Esophagus mucosa (tissue), 1 donor: ENCODE data around the gene ATP8B2. TPM values are rescaled to one million over a fixed set of nuclear protein-coding genes. Genes with fewer than 3 reads are reported as not detected.
"Not testable (repeated sequence)": the region's sequence is repeated elsewhere in the genome, so short reads cannot be mapped to it uniquely, and the experiment has no call there.

Source experiments
- ATAC-seq: fragments of 200-7000 bp; cut with Tn5 transposase; one replicate; pipeline ENCODE4 v1.9.1; 2020
- total RNA-seq: library from RNA; stranded (reverse); gene quantifications from one replicate; pipeline ENCODE4 v1.2.4, GENCODE V29; 2023
- donor health status: DM: yes; HTN: yes; CAD: no.

The ATP8B2 gene, protein sequence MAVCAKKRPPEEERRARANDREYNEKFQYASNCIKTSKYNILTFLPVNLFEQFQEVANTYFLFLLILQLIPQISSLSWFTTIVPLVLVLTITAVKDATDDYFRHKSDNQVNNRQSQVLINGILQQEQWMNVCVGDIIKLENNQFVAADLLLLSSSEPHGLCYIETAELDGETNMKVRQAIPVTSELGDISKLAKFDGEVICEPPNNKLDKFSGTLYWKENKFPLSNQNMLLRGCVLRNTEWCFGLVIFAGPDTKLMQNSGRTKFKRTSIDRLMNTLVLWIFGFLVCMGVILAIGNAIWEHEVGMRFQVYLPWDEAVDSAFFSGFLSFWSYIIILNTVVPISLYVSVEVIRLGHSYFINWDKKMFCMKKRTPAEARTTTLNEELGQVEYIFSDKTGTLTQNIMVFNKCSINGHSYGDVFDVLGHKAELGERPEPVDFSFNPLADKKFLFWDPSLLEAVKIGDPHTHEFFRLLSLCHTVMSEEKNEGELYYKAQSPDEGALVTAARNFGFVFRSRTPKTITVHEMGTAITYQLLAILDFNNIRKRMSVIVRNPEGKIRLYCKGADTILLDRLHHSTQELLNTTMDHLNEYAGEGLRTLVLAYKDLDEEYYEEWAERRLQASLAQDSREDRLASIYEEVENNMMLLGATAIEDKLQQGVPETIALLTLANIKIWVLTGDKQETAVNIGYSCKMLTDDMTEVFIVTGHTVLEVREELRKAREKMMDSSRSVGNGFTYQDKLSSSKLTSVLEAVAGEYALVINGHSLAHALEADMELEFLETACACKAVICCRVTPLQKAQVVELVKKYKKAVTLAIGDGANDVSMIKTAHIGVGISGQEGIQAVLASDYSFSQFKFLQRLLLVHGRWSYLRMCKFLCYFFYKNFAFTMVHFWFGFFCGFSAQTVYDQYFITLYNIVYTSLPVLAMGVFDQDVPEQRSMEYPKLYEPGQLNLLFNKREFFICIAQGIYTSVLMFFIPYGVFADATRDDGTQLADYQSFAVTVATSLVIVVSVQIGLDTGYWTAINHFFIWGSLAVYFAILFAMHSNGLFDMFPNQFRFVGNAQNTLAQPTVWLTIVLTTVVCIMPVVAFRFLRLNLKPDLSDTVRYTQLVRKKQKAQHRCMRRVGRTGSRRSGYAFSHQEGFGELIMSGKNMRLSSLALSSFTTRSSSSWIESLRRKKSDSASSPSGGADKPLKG
- total RNA-seq: 3.7 TPM

DNA sequence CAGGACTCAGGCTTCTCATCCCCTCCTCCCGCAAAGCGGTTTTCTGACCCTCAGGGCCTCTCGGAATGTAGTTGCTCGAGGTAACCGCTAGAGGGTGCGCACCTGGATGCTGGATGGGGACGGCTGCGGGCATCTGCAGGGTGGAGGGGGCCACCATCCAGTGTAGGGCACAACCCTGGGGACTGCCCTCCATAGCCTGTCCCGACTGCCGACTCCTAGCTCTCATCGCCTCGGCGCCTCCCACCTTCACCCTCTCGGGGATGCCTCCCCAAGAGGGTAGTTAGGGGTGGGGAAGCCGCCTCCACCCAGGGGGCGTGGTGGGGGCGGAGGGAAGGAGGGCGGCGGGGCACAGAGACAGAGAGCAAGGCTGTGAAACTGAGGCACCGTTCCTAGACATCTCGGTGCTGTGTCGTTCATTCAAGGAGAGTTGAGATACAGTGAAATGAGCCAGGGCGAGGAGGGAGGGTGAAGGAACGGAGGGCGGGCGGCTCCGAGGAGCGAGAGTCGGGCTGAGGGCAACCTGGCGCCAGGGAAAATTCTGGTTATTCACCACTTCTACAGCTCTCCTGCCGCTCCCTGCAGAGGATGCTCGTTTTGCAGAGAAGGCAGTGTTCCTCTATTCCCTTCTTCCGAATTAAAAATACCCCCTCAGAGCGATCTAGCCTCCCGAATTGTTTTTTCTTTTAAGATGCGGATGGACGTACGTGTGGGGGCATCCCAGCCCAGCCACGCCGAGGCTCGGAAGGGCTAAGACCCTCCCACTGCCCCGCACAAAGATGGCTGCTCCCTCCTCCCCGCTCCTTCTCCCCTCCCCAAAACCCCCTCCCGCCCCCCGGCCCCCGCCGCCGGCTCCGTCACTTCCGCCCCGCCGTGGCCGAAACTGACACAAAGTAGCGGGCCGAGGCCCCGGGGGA lies at the start of gene ATP8B2:
ATP8B2 (plus strand) TSS at position 857 of the 914 bp plus-strand sequence. CDS start 2,617 bp downstream, outside the sequence.
- peak; percentile 65 for ATAC-seq

DNA sequence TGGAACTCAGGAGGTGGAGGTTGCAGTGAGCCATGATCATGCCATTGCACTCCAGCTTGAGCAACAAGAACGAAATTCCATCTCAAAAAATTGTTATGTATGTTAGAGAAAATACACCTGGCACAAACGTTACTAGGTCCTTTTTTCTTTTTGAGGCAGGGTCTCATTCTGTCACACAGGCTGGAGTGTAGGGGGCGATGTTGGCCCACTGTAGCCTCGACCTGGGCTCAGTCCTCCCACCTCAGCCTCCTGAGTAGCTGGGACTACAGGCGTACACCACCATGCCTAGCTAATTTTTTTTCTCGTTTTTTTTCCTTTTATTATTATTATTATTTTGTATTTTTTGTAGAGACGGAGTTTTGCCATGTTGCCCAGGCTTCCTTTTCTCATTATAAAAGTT lies 48.5 kb upstream of the ATP8B2 start:
- ATAC-seq: no peak

DNA sequence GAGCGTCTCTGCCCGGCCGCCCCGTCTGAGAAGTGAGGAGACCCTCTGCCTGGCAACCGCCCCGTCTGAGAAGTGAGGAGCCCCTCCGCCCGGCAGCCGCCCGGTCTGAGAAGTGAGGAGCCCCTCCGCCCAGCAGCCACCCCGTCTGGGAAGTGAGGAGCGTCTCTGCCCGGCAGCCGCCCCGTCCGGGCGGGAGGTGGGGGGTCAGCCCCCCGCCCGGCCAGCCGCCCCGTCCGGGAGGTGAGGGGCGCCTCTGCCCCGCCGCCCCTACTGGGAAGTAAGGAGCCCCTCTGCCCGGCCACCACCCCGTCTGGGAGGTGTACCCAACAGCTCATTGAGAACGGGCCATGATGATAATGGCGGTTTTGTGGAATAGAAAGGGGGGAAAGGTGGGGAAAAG lies 37.7 kb upstream of the ATP8B2 start:
- not testable (repeated sequence) for ATAC-seq

DNA sequence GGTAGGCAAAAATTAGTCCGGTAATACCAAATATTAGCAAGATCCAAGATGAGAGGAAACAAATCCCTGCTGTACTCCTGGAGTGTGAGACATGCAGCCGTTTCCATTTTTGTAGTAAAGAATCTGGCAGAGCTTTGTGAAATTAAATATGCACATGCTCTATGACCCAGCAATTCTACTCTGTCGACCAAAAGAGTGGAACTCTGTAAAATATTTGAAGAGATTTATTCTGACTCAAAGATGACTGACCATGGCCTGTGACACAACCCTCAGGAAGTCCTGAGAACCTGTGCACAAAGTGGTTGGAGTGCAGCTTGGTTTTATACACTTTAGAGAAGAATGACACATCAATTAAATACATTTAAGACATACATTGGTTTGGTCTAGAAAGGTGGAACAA lies 36.7 kb upstream of the ATP8B2 start:
- ATAC-seq: no peak

DNA sequence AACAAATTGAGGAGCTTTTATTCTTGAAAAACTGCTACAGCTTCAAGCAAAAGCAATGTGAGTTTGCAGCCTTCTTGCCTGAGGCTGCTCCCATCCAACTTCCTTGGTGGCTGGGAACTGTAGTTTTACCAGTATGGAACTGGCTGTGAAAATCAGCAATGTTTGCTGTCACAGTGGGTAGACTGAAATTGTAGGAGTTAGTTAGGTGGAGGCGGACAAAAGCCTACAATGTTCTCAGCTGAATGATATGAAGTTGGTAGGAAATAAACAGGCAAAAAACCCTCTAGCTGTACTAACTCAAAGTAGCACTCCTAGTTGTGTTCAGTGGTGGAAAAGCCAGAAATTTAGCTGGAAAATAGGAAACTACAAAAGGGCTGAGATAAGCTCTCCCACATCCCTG lies 34.4 kb upstream of the ATP8B2 start:
- ATAC-seq: no peak

DNA sequence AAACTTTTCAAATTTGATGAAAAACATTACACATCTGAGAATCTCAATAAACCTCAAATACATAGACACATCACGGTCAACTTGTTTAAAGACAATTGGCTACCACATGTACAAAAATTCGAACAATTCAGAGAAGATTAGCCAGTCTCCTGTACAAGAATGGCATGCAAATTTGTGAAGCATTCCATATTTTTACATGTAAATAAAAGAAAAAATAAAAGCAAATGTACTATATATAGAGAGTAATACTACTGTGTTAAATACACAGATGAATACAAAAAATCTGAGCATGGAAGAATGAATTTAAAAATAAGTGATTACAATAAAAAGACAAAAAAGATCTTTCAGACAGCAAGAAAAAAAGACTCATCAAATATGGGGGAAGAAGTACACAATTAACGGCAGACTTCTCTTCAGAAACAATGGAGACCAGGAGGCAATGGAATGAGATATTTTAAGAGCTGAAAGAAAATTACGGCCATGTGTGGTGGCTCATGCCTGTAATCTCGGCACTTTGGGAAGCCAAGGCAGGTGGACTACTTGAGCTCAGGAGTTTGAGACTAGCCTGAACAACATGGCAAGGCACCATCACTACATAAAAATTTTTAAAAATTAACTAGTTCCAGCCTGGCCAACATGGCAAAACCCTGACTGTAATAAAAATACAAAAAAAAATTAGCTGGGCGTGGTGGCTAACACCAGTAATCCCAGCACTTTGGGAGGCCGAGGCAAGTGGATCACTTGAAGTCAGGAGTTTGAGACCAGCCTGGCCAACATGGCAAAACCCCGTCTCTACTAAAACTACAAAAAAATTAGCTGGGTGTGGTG lies 29.7 kb upstream of the ATP8B2 start:
- no peak for ATAC-seq

DNA sequence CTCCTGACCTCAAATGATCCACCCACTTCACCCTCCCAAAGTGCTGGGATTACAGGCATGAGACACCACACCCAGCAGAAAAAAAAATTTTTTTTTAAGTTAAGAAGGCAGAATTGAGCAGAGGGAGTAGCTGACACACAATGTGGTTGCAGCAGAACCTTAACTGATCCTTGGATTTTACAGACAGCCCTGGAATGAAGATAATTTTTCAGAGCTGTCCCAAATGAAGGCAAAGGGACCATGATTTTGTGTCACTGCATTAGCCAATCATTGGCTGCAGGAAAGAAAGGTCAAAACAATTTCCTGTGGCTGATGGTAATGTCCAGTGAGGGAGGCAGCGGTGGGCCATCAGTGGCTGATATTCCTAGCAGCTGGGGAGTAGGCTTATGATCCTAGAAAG lies 23.7 kb upstream of the ATP8B2 start:
- ATAC-seq: no peak

DNA sequence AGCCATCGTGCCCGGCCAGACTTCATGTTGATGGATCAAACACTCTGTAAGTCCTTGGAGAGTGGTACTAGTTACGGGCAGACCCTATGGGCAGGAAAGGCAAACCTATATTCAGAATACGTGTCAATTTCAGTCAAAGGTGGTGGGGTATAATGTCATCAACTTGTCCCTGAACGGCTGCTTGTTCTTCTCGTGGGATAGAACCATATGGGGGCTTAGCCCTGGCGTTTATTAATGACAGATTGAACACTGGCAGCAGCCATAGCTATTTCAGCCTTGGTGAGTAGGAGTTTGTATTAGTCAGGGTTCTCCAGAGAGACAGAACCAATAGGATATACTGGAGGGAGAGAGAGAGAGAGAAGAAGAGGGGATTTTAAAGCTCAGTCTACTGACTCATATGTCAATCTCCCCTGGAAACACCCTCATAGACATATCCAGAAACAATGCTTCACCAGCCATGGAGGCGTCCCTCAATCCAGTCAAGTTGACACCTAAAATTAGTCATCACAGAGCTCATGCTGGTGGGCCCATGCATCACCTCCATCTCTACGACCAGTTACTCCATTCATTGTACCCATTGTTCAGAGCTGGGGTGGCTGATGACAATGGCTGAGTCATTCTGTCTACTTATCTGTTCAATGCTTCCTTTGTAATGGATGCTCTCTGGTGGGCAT lies 20.5 kb upstream of the ATP8B2 start:
- no peak for ATAC-seq

DNA sequence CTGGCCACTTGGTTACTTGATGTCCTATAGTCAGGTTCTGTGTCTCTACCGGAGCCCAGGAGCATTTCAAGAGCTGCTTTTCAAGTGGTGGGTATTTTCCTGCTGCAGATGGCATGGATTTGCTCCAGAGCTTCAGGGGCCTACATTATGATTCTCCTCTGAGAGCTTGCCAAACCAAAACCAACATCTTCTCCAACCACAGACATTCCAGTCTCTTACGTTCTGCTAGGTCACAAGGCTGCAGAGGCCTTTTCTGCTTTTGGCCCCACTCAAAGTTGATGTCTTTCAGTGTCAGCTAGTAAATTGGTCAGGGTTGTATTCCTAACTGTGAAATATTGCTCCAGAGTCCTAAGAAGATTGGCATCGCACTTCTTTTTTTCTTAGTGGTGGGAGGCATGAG lies 19.2 kb upstream of the ATP8B2 start:
- no peak for ATAC-seq

DNA sequence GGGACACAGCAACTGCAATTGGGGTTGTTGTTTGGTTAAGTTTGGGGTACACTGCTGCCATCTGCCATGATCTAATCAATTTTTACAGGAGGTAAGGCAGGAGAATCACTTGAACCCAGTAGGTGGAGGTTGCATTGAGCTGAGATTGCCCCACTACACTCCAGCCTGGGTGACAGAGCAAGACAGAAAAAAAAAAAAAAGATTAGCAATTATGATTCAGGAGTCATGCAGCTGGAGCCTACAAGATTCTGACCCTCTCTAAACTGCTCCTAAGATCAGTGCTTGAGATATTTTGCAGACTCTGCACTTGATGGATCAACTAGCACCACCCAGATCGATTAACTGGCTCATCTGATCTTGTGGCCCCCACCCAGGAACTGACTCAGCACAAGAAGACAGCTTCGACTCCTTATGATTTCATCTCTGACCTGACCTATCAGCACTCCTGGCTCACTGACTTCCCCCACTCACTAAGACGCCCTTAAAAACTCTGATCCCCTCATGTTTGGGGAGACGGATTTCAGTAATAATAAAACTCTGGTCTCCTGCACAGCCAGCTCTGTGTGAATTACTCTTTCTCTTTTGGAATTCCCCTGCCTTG lies 17.6 kb upstream of the ATP8B2 start:
- ATAC-seq: not testable (repeated sequence)

DNA sequence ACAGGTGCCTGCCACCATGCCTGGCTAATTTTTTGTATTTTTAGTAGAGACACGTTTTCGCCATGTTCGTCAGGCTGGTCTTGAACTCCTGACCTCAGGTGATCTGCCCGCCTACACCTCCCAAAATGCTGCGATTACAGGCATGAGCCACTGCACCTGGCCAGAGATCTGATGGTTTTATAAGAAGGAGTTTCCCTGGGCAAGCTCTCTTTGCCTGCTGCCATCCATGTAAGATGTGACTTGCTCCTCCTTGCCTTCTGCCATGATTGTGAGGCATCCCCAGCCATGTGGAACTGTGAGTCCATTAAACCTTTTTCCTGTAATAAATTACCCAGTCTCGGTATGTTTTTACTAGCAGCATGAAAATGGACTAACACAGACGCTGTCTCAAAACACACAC lies 16.2 kb upstream of the ATP8B2 start:
- not testable (repeated sequence) for ATAC-seq

DNA sequence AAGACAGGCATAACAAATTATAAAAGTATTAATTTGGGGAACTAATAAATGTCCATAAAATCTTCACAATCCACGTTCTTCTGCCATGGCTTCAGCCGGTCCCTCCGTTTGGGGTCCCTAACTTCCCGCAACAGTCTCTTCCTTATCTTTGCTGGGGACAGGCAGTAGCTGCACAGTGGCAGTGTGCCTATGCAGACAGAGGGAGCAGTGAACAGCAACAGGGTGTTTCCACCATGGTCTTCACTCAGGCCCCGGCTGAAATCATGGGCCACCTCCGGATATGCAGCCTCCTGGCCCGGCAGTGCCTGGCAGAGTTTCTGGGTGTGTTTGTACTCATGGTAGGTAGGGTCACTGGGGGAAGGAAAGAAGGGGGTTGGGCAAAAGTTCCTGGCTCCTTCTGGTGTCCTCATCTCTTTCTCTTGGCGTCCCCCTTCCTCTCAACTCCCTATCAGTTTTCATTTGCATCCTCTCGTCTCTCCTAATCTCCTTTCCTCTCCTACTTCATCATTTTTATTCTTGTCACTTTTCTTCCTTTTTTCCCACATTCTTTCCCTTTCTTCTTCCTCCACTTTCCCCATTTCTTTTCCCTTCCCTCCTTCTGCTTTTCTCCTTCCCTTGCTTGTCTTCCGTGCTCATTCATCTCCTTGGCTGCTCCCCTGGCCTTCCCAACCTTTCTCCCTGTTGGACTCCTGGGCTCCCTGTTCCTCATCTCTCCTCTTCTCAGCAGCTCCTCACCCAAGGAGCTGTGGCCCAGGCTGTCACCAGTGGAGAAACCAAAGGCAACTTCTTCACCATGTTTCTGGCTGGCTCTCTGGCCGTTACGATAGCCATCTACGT lies 12.9 kb upstream of the ATP8B2 start:
- ATAC-seq: not testable (repeated sequence)

DNA sequence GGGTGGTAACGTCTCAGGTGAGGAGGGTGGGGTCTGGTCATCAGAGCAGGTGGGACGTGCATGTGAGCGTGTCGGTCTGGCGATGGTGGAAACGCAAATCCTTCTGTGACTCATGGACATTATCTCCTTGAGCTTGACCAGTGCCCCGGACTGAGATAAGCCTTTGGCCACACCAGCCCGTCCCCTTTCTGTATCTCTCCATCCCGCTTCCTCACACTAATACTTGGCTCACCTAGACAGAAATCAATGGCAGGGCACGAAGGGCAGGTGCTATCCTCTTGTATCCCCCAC lies 12.3 kb upstream of the ATP8B2 start:
- ATAC-seq: no peak

DNA sequence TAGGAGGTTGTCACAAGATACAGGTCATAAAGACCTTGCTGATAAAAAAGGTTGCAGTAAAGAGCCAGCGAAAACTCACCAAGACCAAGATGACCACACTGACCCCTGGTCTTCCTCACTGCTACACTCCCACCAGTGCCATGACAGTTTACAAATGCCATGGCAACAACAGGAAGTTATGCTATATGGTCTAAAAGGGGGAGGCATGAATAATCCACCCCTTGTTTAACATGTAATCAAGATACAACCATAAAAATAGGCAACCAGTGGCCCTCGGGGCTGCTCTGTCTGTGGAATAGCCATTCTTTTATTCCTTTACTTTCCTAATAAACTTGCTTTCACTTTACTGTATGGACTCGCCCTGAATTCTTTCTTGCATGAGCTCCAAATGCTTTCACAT lies 11.1 kb upstream of the ATP8B2 start:
- not testable (repeated sequence) for ATAC-seq

DNA sequence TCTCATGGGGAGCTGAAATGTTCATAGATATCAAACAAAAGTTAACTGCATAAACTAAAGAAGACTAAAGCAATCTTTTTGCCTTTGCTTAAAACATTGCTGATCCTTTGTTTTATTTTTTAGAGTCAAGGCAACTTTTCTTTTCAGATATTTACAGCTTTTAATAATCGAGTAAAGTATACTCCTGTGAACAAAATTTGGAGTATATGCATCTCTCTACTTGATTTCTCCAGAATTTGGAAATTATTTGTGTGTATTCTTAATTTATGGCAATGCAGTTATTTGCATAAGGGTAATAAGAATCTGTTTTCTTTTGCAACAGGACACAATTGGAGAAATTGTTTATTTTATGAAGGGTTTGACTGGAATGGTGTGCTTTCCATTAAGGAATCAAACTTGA lies 8.6 kb upstream of the ATP8B2 start:
- ATAC-seq: no peak

DNA sequence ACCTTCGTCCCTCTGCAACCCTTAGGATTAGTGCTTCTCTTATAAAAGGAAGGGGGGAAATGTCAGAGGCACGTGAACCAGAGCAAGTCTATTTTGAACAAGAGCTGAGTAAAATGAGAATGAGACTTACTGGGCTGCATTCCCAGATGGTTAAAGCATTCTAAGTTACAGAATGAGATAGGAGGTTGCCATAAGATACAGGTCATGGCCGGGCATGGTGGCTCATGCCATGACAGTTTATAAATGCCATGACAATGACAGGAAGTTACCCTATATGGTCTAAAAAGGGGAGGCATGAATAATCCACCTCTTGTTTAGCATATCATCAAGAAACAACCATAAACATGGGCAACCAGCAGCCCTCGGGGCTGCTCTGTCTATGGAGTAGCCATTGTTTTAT lies 6.9 kb upstream of the ATP8B2 start:
- ATAC-seq: no peak

DNA sequence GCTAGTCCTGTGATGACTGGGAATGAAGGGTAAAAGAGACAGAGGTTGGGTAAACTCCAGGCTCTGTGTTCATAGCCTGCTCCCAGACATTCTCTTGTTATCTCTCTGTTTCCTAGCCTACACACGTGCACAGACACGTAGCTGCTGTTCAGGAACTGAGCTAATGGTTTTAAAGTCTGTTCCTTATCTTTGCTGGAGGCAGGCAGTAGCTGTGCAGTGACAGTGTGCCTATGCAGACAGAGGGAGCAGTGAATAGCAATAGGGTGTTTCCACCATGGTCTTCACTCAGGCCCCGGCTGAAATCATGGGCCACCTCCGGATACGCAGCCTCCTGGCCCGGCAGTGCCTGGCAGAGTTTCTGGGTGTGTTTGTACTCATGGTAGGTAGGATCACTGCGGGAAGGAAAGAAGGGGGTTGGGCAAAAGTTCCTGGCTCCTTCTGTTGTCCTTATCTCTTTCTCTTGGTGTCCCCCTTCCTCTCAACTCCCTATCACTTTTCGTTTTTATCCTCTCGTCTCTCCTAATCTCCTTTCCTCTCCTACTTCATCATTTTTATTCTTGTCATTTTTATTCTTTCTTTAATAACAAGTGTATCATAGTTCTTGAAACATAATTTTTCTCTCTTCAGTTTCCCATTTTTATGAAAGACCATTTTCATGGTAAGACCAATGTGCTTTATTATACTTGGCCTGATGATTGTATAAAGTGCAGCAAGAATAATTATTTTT lies 4.3 kb upstream of the ATP8B2 start, which contains the start of gene AQP10:
AQP10 (plus strand) TSS at position 212 of the 727 bp plus-strand sequence; CDS start at position 275, 63 bp downstream.
- ATAC-seq: peak; percentile 28

DNA sequence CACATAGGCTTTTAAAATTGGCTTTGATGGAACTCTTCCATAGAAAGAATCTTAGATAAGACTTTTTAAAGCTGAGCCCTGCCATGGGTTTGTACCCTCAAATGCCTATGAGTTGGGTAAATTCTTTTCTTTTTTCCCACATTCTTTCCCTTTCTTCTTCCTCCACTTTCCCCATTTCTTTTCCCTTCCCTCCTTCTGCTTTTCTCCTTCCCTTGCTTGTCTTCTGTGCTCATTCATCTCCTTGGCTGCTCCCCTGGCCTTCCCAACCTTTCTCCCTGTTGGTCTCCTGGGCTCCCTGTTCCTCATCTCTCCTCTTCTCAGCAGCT lies 3.8 kb upstream of the ATP8B2 start:
- ATAC-seq: not testable (repeated sequence)

DNA sequence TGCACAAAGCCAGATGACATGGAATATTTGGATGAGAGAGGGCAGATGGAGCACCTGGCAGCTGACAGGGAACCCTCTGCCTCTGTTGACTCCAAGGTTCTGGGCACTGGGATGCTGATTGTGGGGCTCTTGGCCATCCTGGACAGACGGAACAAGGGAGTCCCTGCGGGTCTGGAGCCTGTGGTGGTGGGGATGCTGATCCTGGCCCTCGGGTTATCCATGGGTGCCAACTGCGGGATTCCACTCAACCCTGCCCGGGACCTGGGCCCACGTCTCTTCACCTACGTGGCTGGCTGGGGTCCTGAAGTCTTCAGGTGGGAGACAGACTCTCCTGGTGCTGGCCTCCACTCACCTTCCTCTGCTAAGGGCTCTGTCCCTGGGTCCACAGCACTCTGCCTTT lies 1.8 kb upstream of the ATP8B2 start:
- no peak for ATAC-seq
